HepG2 (cell line): ENCODE measurements around the gene CASKIN1. TPM values are rescaled to one million over a fixed set of nuclear protein-coding genes. Genes with fewer than 3 reads are reported as not detected.

Experiments
- BCL3 ChIP-seq: sonication (generic); formaldehyde crosslinking; IDR thresholded peaks from 2 replicates; pipeline ENCODE4 v1.5.1; 2020; ENCODE audit warnings: mild to moderate bottlenecking, missing genetic modification reagents, moderate library complexity
- CBFB ChIP-seq: sonication (generic); formaldehyde crosslinking; IDR thresholded peaks from 2 replicates; pipeline ENCODE4 v1.4.0; 2020; ENCODE audit warnings: missing genetic modification reagents
- CEBPB ChIP-seq: IDR thresholded peaks from 2 replicates; pipeline ENCODE4 v1.6.1; 2011; ENCODE audit warnings: low read depth, low read length, improper control_type of control experiment, borderline replicate concordance
- ELF1 ChIP-seq: sonication (generic); formaldehyde crosslinking; IDR thresholded peaks from 2 replicates; pipeline ENCODE4 v1.4.0; 2020; ENCODE audit warnings: missing genetic modification reagents
- HOXA3 ChIP-seq: sonication (generic); formaldehyde crosslinking; IDR thresholded peaks from 2 replicates; pipeline ENCODE4 v1.5.0; 2020; ENCODE audit warnings: missing genetic modification reagents
- MLXIP ChIP-seq: sonication (generic); formaldehyde crosslinking; IDR thresholded peaks from 2 replicates; pipeline ENCODE4 v1.9.0; 2021; ENCODE audit warnings: missing genetic modification reagents, borderline replicate concordance
- PHF5A ChIP-seq: IDR thresholded peaks from one replicate; pipeline ENCODE4 v1.6.1; 2018; ENCODE audit warnings: low read depth, missing genetic modification reagents; ENCODE audit not compliant: unreplicated experiment
- RCOR2 ChIP-seq: IDR thresholded peaks from 2 replicates; pipeline ENCODE4 v1.6.1; 2016; ENCODE audit warnings: missing biosample characterization, missing genetic modification reagents
- SAP130 ChIP-seq: IDR thresholded peaks from 2 replicates; pipeline ENCODE4 v1.6.1; 2016; ENCODE audit warnings: low read depth
- SYNCRIP ChIP-seq: fragments of 200-400 bp; formaldehyde crosslinking; IDR thresholded peaks from 2 replicates; pipeline ENCODE4 v1.6.1; 2018; ENCODE audit warnings: mild to moderate bottlenecking, low read depth, low read length; ENCODE audit not compliant: insufficient read depth
- ZFAT ChIP-seq: sonication (generic); formaldehyde crosslinking; conservative IDR thresholded peaks from 2 replicates; pipeline ENCODE4 v1.8.1; 2023; ENCODE audit warnings: missing genetic modification reagents, inconsistent platforms
- ZMYM4 ChIP-seq: sonication (generic); formaldehyde crosslinking; IDR thresholded peaks from 2 replicates; pipeline ENCODE4 v1.8.1; 2023; ENCODE audit warnings: mild to moderate bottlenecking, missing genetic modification reagents
- ZNF280B ChIP-seq: sonication (generic); formaldehyde crosslinking; IDR thresholded peaks from 2 replicates; pipeline ENCODE4 v1.5.0; 2020; ENCODE audit warnings: missing genetic modification reagents, mild to moderate bottlenecking, borderline replicate concordance
- ZNF362 ChIP-seq: sonication (generic); formaldehyde crosslinking; IDR thresholded peaks from 2 replicates; pipeline ENCODE4 v1.4.0; 2020; ENCODE audit warnings: missing genetic modification reagents, mild to moderate bottlenecking, borderline replicate concordance
- ZNF441 ChIP-seq: sonication (generic); formaldehyde crosslinking; IDR thresholded peaks from 2 replicates; pipeline ENCODE4 v1.7.0; 2021; ENCODE audit warnings: missing genetic modification reagents, borderline replicate concordance
- ZNF552 ChIP-seq: sonication (generic); formaldehyde crosslinking; IDR thresholded peaks from 2 replicates; pipeline ENCODE4 v1.9.0; 2022; ENCODE audit warnings: missing genetic modification reagents, mild to moderate bottlenecking, borderline replicate concordance
- ZNF597 ChIP-seq: sonication (generic); formaldehyde crosslinking; IDR thresholded peaks from 2 replicates; pipeline ENCODE4 v1.5.0; 2020; ENCODE audit warnings: missing genetic modification reagents
- ZNF777 ChIP-seq: sonication (generic); formaldehyde crosslinking; IDR thresholded peaks from 2 replicates; pipeline ENCODE4 v1.4.0; 2020; ENCODE audit warnings: missing genetic modification reagents
- ZNF788 ChIP-seq: sonication (generic); formaldehyde crosslinking; IDR thresholded peaks from 2 replicates; pipeline ENCODE4 v1.5.0; 2020; ENCODE audit warnings: mild to moderate bottlenecking, missing genetic modification reagents, borderline replicate concordance
- ZNF883 ChIP-seq: sonication (generic); formaldehyde crosslinking; IDR thresholded peaks from 2 replicates; pipeline ENCODE4 v1.5.1; 2020; ENCODE audit warnings: mild to moderate bottlenecking, missing genetic modification reagents; ENCODE audit errors: not compliant biosample characterization
- polyA plus RNA-seq, 8 experiments: library from polyadenylated mRNA; depleted of rRNA in 3 of 8; stranded (reverse) in 7 of 8; unstranded in 1 of 8; fragments of >200 nt; fragmentation: Illumina TruSeq in 4 of 8; extraction: Trizol in 4 of 8; gene quantifications; 2 replicates each; pipeline versions ENCODE4 v1.2.1 to v1.2.3, GENCODE V29; 2011 to 2016; ENCODE audit warnings: low read depth in 4 of 8, missing spikeins in 1 of 8, mixed read lengths in 1 of 8; ENCODE audit not compliant: insufficient read depth in 1 of 8
- total RNA-seq, 5 experiments: library from RNA; depleted of rRNA; stranded (reverse); fragments of >200 nt; fragmentation: Illumina TruSeq; extraction: Trizol; gene quantifications; 2 replicates each; pipeline ENCODE4 v1.2.3, GENCODE V29; 2016; ENCODE audit warnings: low read depth in 1 of 5

The CASKIN1 gene
- total and polyA plus RNA-seq, 2 of the 13 experiments (the other 11 are each of a cell fraction or from before 2014, with no cell fraction given): 1.2 to 2.2 TPM

- peak; percentile 74 for TF ChIP-seq SAP130
- TF ChIP-seq BCL3: peak; percentile 86
- TF ChIP-seq ZMYM4 (CRISPR knock-in tag): peak; percentile 81
- no peak for TF ChIP-seq CBFB (CRISPR knock-in tag)
- no peak for TF ChIP-seq ZNF883
- peak; percentile 39; the same call in 1 of the 2 replicates for TF ChIP-seq MLXIP (CRISPR knock-in tag)
- no peak for TF ChIP-seq ZNF777 (CRISPR knock-in tag)
- TF ChIP-seq PHF5A (CRISPR knock-in tag): no peak
- 0 out of 2 replicates have a peak, but pooled peaks have one; percentile 16 for TF ChIP-seq ZNF441 (CRISPR knock-in tag)
- TF ChIP-seq ELF1 (CRISPR knock-in tag): peak; percentile 62
- no peak; the same call in 1 of the 2 replicates for TF ChIP-seq ZNF362 (CRISPR knock-in tag)
- no peak for TF ChIP-seq ZNF280B
- no peak for TF ChIP-seq ZNF597 (CRISPR knock-in tag)
- TF ChIP-seq ZNF788 (CRISPR knock-in tag): no peak
- TF ChIP-seq ZNF552 (CRISPR knock-in tag): 0 out of 2 replicates have a peak, but pooled peaks have one; percentile 37
- TF ChIP-seq HOXA3: peak; percentile 49
- TF ChIP-seq ZFAT: 0 out of 2 replicates have a peak, but pooled peaks have one; percentile 52
- TF ChIP-seq CEBPB: no peak
- peak; percentile 12; the same call in 1 of the 2 replicates for TF ChIP-seq RCOR2 (CRISPR knock-in tag)
- no peak for TF ChIP-seq SYNCRIP
Observed at GRCh38 chr16:2205104-2205966, 8.9 kb upstream of the CASKIN1 start, which contains the start of gene MLST8 (continued).
